Neural progenitor cell (in vitro differentiated cells): ENCODE results near the gene TRIOBP. TPM values are rescaled to one million over a fixed set of nuclear protein-coding genes. Genes with fewer than 3 reads are reported as not detected.

Source experiments
- DNase-seq: peaks from one replicate; pipeline ENCODE4 v3.0.0-alpha.2; 2016; ENCODE audit warnings: low spot score
- H2AFZ ChIP-seq: fragments of 200-600 bp; sonication (generic); replicated peaks from 2 replicates; pipeline ENCODE4 v1.6.1; 2016; ENCODE audit warnings: antibody characterized with exemption
- H3F3A ChIP-seq: fragments of 200-600 bp; sonication (generic); 2 replicates; pipeline ENCODE4 v1.6.1; 2016; ENCODE audit warnings: antibody characterized with exemption, low read depth
- H3K27ac ChIP-seq: fragments of 200-600 bp; sonication (generic); 2 replicates; pipeline ENCODE4 v1.5.1; 2016; ENCODE audit warnings: mild to moderate bottlenecking
- H3K27me3 ChIP-seq: fragments of 200-600 bp; sonication (generic); 2 replicates; pipeline ENCODE4 v1.6.1; 2016; ENCODE audit warnings: mild to moderate bottlenecking, moderate library complexity
- H3K36me3 ChIP-seq: fragments of 200-600 bp; sonication (generic); 2 replicates; pipeline ENCODE4 v1.5.1; 2016
- H3K4me1 ChIP-seq: fragments of 200-600 bp; sonication (generic); 2 replicates; pipeline ENCODE4 v1.6.1; 2016; ENCODE audit warnings: mixed run types
- H3K4me2 ChIP-seq: fragments of 200-600 bp; sonication (generic); 2 replicates; pipeline ENCODE4 v1.6.1; 2016
- H3K4me3 ChIP-seq: fragments of 200-600 bp; sonication (generic); 2 replicates; pipeline ENCODE4 v1.5.1; 2016
- H3K79me2 ChIP-seq: fragments of 200-600 bp; sonication (generic); 2 replicates; pipeline ENCODE4 v1.6.1; 2016; ENCODE audit warnings: low read depth
- H3K9ac ChIP-seq: fragments of 200-600 bp; sonication (generic); 2 replicates; pipeline ENCODE4 v1.6.1; 2016
- H3K9me3 ChIP-seq: fragments of 200-600 bp; sonication (generic); 2 replicates; pipeline ENCODE4 v1.5.1; 2016; ENCODE audit warnings: low read depth
- H4K20me1 ChIP-seq: fragments of 200-600 bp; sonication (generic); 2 replicates; pipeline ENCODE4 v1.6.1; 2016; ENCODE audit warnings: low read depth
- H3K27ac Mint-ChIP-seq: 3 replicates; pipeline ENCODE4 v1.8.0; 2021; ENCODE audit warnings: mixed read lengths
- H3K27me3 Mint-ChIP-seq: 2 replicates; pipeline ENCODE4 v1.8.0; 2022; ENCODE audit warnings: low read depth, mild to moderate bottlenecking, inconsistent platforms, moderate library complexity, mixed read lengths; ENCODE audit not compliant: insufficient read depth
- H3K36me3 Mint-ChIP-seq: 3 replicates; pipeline ENCODE4 v1.8.0; 2021; ENCODE audit warnings: mixed read lengths
- H3K4me1 Mint-ChIP-seq: 3 replicates; pipeline ENCODE4 v1.8.0; 2021; ENCODE audit warnings: mixed read lengths
- H3K4me3 Mint-ChIP-seq: 3 replicates; pipeline ENCODE4 v1.8.0; 2021; ENCODE audit warnings: mild to moderate bottlenecking, moderate library complexity, mixed read lengths
- H3K9me3 Mint-ChIP-seq: 3 replicates; pipeline ENCODE4 v1.8.0; 2020; ENCODE audit warnings: mixed read lengths
- CTCF ChIP-seq: fragments of 200-600 bp; sonication (generic); IDR thresholded peaks from 2 replicates; pipeline ENCODE4 v1.5.1; 2017; ENCODE audit warnings: antibody characterized with exemption, mild to moderate bottlenecking
- EZH2 ChIP-seq: fragments of 200-600 bp; sonication (generic); IDR thresholded peaks from 2 replicates; pipeline ENCODE4 v1.6.1; 2017; ENCODE audit warnings: antibody characterized with exemption, mild to moderate bottlenecking, moderate library complexity
- EZH2phosphoT487 ChIP-seq: fragments of 200-600 bp; sonication (generic); IDR thresholded peaks from 2 replicates; pipeline ENCODE4 v1.6.1; 2017; ENCODE audit warnings: antibody characterized with exemption
- total RNA-seq: library from RNA; depleted of rRNA; stranded (reverse); fragments of >200 nt; gene quantifications from 2 replicates; pipeline ENCODE4 v1.2.3, GENCODE V29; 2015; ENCODE audit warnings: low replicate concordance

Gene TRIOBP
- total RNA-seq, 1 donor from 2014 or later: 25.2 TPM

- no peak for DNase-seq
- Mint-ChIP-seq H3K36me3 (peaks cover 10% of the 10 kb centered on the region), H3K4me1 (no peaks in the 10 kb centered on the region), H3K9me3 (no peaks in the 10 kb centered on the region), H3K27me3 (no peaks in the 10 kb centered on the region), H3K27ac (no peak overlapping the region), H3K4me3 (no peak overlapping the region)
- Histone ChIP-seq H4K20me1 (no peaks in the 10 kb centered on the region), H3K4me2 (no peak overlapping the region), H3K4me1 (no peaks in the 10 kb centered on the region), H3K9ac (no peak overlapping the region), H3K27me3 (no peaks in the 10 kb centered on the region), H3K9me3 (no peaks in the 10 kb centered on the region), H3K4me3 (no peak overlapping the region), H2AFZ (no peak overlapping the region), H3F3A (peaks cover under 1% of the 10 kb centered on the region), H3K79me2 (no peaks in the 10 kb centered on the region), H3K27ac (no peak overlapping the region), H3K36me3 (no peaks in the 10 kb centered on the region)
- TF ChIP-seq EZH2phosphoT487: no peak
- no peak for TF ChIP-seq EZH2
- no peak for TF ChIP-seq CTCF
These were observed 74.2 kb downstream of the TRIOBP start for GRCh38 chr22:37771081-37771480.

- Mint-ChIP-seq H3K27ac (no peak overlapping the region), H3K9me3 (no peaks in the 10 kb centered on the region), H3K27me3 (no peaks in the 10 kb centered on the region), H3K4me3 (no peak overlapping the region), H3K4me1 (no peaks in the 10 kb centered on the region), H3K36me3 (peaks cover 10% of the 10 kb centered on the region)
- peaks cover 5% of the 10 kb centered on the region for H3F3A ChIP-seq
- no peak overlapping the region for H3K27ac ChIP-seq
- no peak overlapping the region for H3K4me3 ChIP-seq
- H2AFZ ChIP-seq: no peak overlapping the region
- no peak for TF ChIP-seq EZH2
- no peak for TF ChIP-seq CTCF
- TF ChIP-seq EZH2phosphoT487: no peak
- DNase-seq: no peak
- H3K36me3 ChIP-seq: no peaks in the 10 kb centered on the region
- H3K4me2 ChIP-seq: no peak overlapping the region
- H3K9me3 ChIP-seq: no peaks in the 10 kb centered on the region
- H3K4me1 ChIP-seq: no peaks in the 10 kb centered on the region
- H4K20me1 ChIP-seq: no peaks in the 10 kb centered on the region
- no peak overlapping the region for H3K9ac ChIP-seq
- no peaks in the 10 kb centered on the region for H3K27me3 ChIP-seq
- H3K79me2 ChIP-seq: no peaks in the 10 kb centered on the region
These were observed 75.0 kb downstream of the TRIOBP start for GRCh38 chr22:37771702-37772427.

GRCh38 chr22:37774728-37775127 is 77.9 kb downstream of the TRIOBP start:
- no peaks in the 10 kb centered on the region for H3K36me3 ChIP-seq
- Mint-ChIP-seq H3K9me3 (no peaks in the 10 kb centered on the region), H3K27ac (no peak overlapping the region), H3K36me3 (peaks cover 10% of the 10 kb centered on the region), H3K4me3 (no peak overlapping the region), H3K27me3 (peaks cover 10% of the 10 kb centered on the region), H3K4me1 (peaks cover 9% of the 10 kb centered on the region)
- peaks cover 6% of the 10 kb centered on the region for H3K4me1 ChIP-seq
- no peak for TF ChIP-seq CTCF
- no peak for TF ChIP-seq EZH2
- no peak for TF ChIP-seq EZH2phosphoT487
- H3K4me3 ChIP-seq: no peak overlapping the region
- no peak overlapping the region for H3K9ac ChIP-seq
- H3K27me3 ChIP-seq: no peaks in the 10 kb centered on the region
- no peak overlapping the region for H3K4me2 ChIP-seq
- H3K9me3 ChIP-seq: no peaks in the 10 kb centered on the region
- H3K27ac ChIP-seq: no peak overlapping the region
- no peaks in the 10 kb centered on the region for H4K20me1 ChIP-seq
- DNase-seq: no peak
- H3F3A ChIP-seq: peaks cover 17% of the 10 kb centered on the region
- no peak overlapping the region for H2AFZ ChIP-seq
- no peaks in the 10 kb centered on the region for H3K79me2 ChIP-seq
